EH (cell line): Measurements from ENCODE around the gene ATRNL1.
"Not testable (repeated sequence)": the region's sequence is repeated elsewhere in the genome, so short reads cannot be mapped to it uniquely, and the experiment has no call there.

Experiments used
- DNase-seq: peaks from one replicate; pipeline ENCODE4 v3.0.0-alpha.2; 2015; ENCODE audit warnings: low read depth

ATRNL1 gene

GRCh38 chr10:115758488-115758887, 665.3 kb downstream of the ATRNL1 start:
- DNase-seq, result not testable (repeated sequence)

GRCh38 chr10:115760131-115760530, 667.0 kb downstream of the ATRNL1 start:
- no peak for DNase-seq

GRCh38 chr10:115761166-115761565, 668.0 kb downstream of the ATRNL1 start:
- DNase-seq, result no peak

- no peak for DNase-seq
Observed at GRCh38 chr10:115762029-115762428, 668.9 kb downstream of the ATRNL1 start.

- peak; percentile 28 for DNase-seq
Observed at GRCh38 chr10:115771755-115772154, 678.6 kb downstream of the ATRNL1 start.

GRCh38 chr10:115772606-115773005, 679.4 kb downstream of the ATRNL1 start:
- DNase-seq, result peak; percentile 83

- DNase-seq, result peak; percentile 4
Observed at GRCh38 chr10:115773832-115774231, 680.7 kb downstream of the ATRNL1 start.

GRCh38 chr10:115774721-115775120, 681.6 kb downstream of the ATRNL1 start:
- DNase-seq, result peak; percentile 28

- DNase-seq, result no peak
Observed at GRCh38 chr10:115777646-115778045, 684.5 kb downstream of the ATRNL1 start.

GRCh38 chr10:115790220-115790619, 697.1 kb downstream of the ATRNL1 start:
- no peak for DNase-seq

GRCh38 chr10:115795964-115796363, 702.8 kb downstream of the ATRNL1 start:
- DNase-seq, result no peak

GRCh38 chr10:115801457-115801856, 708.3 kb downstream of the ATRNL1 start:
- no peak for DNase-seq

- no peak for DNase-seq
Observed at GRCh38 chr10:115801992-115802391, 708.8 kb downstream of the ATRNL1 start.

GRCh38 chr10:115802911-115803310, 709.7 kb downstream of the ATRNL1 start:
- DNase-seq, result no peak

- DNase-seq, result no peak
Observed at GRCh38 chr10:115814542-115814941, 721.4 kb downstream of the ATRNL1 start.

- DNase-seq, result peak; percentile 53
Observed at GRCh38 chr10:115818012-115818411, 724.8 kb downstream of the ATRNL1 start.

GRCh38 chr10:115826396-115826795, 733.2 kb downstream of the ATRNL1 start:
- DNase-seq, result peak; percentile 43

- peak; percentile 68 for DNase-seq
Observed at GRCh38 chr10:115827231-115828009, 734.3 kb downstream of the ATRNL1 start.

- not testable (repeated sequence) for DNase-seq
Observed at GRCh38 chr10:115828182-115828581, 735.0 kb downstream of the ATRNL1 start.

- peak; percentile 70 for DNase-seq
Observed at GRCh38 chr10:115829521-115830205, 736.5 kb downstream of the ATRNL1 start.

- peak; percentile 71 for DNase-seq
Observed at GRCh38 chr10:115830265-115830970, 737.3 kb downstream of the ATRNL1 start.

GRCh38 chr10:115831016-115831415, 737.9 kb downstream of the ATRNL1 start:
- no peak for DNase-seq

GRCh38 chr10:115833119-115833518, 740.0 kb downstream of the ATRNL1 start:
- DNase-seq, result no peak
